RKO (cell line): ENCODE measurements around the gene ILK.

Source experiments
- DNase-seq: peaks from one replicate; pipeline ENCODE4 v3.0.0-alpha.2; 2016; ENCODE audit warnings: low spot score

The ILK gene

DNA sequence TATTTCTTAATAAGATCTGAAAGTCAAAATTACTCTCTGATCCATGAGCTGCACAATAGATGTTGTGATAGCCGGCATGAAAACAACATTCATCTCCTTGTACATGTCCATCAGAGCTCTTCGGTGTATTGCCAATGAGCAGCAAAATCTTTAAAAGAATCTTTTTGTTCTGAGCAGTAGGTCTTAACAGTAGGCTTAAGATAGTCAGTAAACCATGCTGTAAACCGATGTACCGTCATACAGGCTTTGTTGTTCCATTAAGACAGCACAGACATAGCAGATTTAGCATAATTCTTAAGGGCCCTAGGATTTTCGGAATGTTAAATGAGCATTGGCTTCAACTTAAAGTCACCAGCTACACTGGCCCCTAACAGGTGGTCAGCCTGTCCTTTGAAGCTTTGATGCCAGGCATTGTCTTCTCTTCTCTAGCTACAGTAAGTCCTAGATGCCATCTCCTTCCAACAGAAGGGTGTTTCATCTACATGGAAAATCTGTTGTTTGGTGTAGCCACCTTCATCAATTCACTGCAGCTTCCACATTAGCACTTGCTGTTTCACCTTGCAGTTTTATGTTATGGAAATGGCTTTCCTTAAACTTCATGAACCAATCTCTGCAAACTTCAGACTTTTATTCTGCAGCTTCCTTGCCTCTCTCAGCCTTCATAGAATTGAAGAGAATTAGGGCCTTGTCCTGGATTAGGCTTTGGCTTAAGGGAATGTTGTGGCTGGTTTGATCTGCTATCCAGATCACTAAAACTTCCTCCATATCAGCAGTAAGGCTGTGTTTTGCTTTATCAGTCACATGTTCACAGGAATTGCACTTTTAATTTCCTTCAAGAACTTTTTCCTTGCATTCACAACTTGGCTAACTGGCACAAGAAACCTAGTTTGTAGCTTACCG, 28.5 kb upstream of the ILK start:
- DNase-seq = no peak

DNA sequence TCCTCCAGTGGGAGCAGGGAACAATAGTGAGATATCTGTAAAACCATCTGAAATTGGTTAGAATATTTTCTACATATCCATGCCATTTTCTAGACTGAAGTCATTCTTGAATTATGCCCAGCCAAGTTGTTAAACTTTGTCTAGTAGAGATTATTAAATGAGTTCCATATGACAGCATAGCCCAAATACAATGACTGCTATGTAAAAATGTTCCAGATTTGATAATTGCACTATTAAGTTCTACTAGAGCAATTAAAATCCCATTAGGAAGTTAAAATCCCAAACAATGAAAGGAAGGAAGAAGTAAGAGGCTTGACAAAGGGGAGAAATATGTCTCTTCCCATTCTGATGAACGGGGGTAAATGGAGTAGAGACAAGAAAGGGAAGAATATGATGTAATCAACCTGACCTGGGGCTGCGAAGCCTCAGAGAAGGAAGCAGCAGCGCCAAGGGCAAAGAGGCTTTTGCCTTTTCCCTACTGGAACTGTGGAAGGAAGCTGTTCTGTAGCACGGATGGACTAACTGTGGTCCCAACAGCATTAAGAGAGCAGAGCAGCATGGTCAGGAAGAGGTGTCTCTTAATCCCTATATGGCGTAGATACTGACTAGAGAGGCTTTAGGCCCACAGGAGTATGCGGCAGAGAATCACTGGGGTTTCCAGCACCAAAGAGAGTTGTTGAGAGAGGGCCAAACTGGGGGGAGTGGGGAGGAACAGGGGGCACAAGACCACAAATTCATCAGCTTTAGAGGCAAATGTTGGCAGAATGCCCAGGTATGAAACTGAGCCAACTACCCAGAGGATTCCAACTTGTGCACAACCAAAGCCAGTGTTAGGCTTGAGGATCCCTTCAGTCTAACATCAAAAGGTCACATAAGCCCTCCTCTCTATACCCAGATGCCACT, 26.9 kb upstream of the ILK start:
- no peak for DNase-seq

DNA sequence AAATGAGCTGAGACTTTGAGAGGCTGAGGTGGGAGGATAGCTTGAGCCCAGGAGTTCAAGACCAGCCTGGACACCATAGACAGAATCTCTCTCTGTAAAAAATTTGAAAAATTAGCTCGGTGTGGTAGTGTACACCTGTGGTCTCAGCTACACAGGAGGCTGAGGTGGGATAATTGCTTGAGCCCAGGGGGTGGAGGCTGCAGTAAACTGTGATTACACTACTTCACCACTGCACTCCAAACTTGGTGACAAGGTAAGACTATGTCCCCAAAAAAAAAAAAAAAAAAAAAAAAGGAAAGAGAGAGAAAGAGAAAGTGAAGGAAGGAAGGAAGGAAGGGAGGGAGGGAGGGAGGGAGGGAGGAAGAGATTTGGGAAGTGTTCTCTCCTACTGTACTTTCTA, 25.4 kb upstream of the ILK start:
- DNase-seq = no peak

DNA sequence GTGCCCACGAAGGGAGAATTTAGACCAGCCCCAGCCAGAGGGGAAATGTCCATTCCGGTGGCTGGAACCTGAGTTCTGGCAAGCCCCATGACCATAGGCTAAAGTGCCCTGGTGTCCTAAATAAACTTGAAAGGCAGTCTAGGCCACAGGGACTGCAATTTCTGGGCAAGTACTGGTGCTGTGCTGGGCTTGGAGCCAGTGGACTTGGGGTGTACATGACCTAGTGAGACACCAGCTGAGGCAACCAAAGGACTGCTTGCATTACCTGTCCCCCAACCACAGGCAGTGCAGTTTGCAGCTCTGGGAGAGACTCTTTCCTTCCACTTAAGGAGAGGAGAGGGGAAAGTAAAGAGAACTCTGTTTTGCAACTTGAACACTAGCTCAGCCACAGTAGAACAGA, 23.9 kb upstream of the ILK start:
- DNase-seq = no peak

DNA sequence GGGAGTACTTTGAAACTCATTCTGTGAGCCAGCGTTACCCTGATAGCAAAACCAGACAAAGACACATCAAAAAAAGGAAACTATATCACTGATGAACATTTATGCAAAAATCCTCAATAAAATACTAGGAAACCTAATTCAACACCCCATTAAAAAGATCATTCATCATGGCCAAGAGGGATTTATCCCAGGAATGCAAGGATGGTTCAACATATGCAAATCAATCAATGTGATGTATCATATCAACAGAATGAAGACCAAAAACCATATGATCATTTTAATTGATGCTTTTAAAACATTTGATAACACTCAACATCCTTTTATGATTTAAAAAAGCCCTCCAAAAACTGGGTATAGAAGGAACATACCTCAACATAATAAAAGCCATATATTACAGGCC, 20.0 kb upstream of the ILK start:
- no peak for DNase-seq

DNA sequence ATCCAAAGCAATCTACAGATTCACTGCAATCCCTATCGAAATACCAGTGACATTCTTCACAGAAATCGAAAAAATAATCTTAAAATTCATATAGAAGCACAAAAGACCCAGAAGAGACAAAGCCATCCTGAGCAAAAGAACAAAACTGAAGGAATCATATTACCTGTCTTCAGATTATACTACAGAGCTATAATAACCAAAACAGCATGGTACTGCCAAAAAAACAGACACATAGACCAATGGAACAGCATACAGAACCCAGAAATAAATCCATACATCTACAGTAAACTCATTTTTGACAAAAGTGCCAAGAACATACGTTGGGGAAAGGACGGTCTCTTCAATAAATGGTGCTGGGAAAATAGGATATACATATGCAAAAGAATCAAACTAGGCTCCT, 19.0 kb upstream of the ILK start:
- no peak for DNase-seq

DNA sequence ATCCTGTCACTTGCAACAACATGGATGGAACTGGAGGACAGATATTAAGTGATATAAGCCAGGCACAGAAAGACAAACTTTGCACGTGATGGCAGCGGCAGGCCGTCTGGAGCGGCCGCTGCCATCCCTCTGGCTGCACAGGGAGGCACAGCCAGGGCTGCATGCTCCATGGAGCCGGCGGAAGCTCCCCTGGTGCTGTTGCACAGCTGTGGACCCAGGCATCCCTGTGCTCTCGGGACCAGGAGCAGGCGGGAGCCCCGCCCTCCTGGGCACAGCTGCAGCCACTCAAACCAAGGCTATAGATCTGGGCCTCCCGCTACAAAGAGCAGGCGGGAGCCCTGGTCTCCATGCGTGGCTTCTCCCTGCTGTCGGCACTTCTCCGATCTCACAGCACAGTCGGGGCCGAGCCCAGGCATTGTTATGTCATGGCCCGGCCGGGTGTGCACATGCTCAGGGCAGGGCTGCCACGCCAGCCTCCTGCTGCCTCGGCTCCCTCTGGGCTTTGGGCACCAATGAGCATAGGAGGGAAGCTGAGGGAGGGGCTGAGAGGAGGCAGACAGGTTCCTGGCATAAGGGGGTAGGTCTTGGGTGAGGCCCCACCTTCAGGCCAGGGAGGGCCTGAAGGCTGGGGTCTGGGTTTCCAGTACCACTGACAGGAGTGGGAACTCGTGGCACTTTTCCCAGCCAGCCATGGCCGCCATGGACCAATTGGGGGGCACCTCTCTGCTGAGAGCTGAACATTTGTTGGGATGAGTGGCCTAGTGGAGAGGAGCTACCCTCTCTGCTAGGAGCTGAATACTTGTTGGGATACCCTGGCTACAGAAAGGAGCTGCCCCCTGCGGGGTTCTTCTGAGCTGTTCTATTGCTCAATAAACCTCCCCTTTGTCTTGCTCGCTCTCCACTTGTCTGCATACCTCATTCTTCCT, 16.9 kb upstream of the ILK start:
- no peak for DNase-seq

DNA sequence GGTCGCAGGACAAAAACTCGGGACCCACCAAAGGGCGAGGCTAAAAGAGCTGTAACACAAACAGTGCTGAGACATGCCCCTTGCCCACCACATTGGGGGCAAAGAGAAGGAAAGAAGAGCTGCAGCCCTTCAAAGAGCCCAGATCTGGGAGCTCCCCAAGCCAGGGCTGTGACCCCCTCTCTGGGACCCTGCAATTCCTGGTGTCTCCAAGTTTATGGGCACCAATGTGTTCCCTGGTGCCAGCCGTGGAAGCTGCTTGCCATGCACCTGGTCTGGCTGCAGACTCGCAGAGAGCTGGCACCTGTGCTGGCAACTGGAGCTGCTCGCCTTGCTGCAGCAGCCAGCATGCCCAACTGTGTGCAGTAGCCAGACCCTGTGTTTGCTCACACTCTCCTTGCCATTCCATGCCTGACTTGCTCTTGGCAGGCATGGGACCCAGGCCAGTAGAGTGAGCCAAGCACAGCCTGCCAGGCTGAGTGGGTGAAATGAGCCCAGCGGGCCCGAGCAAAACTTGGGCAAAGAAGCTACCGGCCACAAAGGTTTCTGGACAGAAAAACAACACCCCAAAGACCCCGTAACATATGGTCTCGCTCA, 16.1 kb upstream of the ILK start:
- no peak for DNase-seq

DNA sequence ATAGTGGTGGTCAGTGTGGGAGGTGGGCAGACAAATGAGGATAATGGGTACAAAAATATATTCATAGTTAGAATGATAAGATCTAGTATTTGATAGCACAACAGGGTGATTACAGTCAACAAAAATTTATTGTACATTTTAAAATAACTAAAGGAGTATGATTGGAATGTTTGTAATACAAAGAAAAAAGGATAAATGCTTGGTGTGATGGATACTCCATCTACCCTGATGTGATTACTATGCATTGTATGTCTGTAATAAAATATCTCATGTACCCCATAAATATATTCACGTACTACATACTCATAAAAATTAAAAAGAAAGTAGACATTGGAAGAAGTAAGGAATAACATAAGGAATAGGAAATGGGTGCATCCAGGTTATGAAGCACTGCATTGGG, 15.6 kb upstream of the ILK start:
- no peak for DNase-seq

DNA sequence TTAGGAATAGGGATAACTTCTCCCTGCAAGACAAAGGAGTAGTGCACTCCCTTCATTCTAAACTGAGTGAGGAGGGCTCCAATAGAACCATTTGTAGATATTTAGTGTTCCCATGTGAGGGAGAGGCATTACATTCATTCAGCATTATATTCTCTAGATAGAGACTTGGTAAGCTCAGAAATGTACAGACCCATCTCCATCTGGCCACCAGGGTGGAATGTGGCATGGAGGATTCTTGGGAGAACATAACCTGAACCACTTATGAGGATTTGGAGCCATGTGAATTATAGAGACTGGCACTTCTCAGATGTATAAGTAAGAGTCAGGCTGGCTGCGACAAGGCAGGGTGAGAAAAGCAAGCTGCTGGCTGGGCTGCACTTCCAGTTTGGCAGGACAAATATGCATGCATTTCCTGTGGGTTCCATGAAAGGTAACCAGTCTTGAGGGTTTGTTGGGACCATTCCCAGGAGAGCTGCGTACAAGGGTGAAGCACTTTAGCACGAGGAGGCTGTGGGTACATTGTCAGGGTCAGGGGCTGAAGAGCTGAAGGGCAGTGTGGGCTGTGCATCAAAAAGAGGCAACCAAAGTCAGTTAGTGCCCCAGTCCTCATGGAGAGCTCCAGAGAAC, 9.3 kb upstream of the ILK start:
- no peak for DNase-seq

DNA sequence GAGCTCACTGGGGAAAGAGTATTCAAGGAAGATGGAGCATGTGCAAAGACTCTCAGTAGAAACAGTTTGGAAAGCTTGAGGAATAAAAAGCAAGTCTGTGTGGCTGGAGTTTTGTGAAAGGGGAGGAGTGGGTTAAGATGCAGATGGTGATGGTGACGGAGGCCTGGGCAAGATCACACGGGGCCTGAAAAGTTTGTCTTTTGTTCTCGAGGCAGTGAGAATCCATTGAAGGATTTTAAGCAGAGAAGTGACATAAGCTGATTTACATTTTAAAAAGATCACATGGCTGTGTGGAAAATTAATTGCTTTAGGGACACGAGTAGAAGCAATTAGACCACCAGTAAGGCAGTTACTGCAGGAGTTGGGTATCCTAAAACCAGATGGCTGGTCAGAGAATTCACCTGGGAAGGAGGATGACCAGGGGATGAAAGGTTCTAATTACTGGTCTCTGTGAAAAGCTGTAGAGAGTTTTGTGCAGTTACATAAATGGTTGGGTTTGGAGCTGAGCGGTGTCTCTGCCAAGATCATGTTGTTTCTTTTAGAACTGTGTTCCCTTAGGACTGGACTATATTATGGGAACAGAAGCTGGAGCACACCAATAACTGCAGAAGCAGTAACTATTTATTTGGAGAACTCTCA, 7.2 kb upstream of the ILK start:
- no peak for DNase-seq

DNA sequence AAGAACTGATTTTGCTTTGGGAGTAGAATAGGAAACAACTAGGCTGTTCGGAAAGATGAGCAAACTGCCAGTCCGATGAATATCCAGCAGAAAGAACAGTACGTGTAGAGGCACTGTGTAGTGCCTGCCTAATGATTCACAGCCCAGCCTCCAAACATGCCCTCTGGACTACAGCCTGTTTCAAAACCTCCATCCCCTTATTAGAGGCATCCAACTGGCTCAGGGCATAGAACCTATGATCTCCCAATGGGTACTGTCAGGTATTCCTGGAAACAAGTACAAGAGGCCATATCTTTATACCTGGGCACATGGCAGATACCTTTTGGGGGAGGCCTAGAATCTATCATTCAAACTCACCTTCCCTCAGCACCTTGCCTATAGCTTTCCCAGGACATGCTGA, 5.0 kb upstream of the ILK start:
- no peak for DNase-seq

DNA sequence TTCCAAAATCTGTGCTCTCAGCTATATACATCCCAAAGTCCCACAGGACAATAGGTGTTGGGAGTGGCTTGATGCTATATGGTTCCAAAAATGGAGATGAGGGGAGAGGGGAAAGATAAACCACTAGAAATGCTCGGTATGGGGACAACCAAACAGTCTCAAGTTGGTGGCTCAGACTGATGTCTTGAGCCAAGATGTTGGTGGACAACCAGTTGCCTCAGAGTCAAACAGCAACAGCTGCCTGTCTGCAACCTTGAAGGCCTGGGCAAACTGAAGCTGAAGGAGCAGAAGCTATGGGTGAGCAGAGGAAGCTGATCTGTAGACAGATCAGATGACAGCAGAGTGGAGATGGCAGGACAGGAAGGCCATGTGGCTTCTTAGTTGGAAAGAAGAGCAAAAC, 4.1 kb upstream of the ILK start:
- no peak for DNase-seq

DNA sequence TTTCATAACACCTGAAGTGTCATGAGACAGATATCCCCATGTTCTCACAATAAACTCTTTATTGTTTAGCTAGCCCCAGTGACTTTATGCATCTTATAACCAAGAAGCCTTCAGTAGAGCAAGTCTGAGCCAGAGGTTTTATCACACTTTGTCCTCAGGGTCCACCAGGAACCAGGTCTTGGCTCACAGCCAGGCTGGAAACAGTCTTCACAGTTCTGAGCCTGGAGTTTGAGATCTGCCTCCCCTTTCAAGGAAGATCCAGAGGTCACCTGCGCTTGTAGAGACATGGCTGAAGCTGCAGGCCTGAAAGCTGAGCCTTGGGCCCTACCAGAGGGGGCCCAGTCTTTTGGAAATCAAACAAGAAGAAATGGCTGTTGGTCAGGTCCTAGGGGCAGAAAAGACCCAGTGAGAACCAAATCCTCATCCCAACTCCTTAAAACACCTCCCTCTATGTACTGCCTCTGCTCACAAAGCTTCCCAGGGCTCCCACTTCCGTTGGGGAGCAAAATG, 3.6 kb upstream of the ILK start:
- no peak for DNase-seq

DNA sequence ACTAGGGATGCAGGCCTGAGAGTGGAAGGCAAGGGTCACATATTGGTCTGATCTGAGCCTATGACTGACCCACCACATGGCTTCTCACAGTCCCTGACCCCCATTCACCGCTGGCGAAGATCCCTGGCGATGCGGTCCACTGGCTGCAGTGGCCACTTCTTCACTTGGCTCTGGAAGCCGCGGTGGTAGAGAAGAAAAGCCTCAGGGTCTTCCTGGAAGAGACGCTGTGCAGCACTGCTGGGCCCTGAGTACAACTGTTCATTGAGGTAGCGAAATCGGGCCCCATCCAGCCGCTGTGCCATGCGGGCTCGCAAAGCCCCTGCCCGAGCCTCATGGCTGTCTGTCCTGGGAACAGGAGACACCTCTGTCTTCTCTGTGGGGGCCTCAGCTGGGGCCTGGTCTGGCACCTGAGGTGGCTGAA, 2.5 kb upstream of the ILK start:
- DNase-seq = no peak

DNA sequence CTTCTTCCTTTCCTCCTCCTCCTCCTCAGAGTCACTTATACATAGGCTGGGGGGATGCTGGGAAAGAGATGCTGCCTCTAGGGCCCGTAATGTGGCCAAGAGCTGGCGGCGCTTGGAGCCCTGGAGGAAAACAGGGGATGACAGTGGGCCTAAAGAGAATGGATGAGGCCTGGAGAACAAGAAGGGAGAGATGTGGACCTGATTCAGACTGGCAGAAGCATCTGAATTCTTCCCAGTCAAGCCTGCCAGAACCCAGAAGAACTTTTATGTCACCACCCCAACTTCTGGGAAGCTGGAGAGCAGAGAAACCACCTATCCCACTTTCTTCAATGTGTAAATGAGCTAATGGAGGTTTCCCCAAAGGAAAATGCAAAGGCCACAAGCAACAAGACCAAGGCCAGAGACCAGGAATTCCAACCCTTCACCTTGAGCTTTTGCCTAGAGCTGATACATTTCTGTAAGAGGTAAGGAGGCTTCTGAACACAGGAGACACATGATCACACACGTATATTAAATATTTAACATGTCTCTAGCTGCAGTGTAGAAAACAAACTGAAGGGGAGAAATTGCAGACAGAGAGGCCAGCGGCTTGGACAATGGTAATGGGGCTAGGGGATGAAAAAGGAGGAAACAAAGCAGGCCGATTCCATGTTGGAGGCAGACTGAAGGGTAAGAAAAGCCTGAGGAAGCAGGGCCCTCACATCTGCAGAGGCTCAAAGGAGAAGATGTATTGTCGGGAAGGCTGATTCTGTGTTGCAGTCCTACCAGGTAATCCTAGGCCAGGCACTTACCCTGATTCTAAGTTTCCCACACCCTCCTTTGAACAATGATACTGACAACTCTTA, 1.3 kb upstream of the ILK start:
- no peak for DNase-seq

DNA sequence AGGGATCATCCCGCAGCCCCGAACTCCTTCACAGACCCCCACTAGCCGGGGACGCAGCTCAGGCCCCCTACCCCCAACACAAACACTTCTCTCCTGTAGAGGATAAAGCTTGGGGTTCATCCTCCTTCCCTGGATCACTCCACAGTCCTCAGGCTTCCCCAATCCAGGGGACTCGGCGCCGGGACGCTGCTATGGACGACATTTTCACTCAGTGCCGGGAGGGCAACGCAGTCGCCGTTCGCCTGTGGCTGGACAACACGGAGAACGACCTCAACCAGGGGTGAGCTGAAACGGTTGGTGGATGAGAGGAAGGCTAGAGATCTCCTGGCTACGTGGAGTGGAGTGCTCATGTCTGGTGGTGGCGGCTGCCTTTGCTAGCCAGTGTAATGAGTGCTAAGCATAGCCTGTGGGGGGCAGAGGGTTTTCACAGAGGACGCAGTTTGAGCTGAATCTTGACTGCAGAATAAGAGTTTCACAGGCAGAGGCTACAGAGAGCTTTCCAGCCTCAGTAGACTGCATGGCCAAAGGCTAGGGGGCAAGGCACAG, 580 bp downstream of the ILK start:
- DNase-seq = peak; percentile 81

DNA sequence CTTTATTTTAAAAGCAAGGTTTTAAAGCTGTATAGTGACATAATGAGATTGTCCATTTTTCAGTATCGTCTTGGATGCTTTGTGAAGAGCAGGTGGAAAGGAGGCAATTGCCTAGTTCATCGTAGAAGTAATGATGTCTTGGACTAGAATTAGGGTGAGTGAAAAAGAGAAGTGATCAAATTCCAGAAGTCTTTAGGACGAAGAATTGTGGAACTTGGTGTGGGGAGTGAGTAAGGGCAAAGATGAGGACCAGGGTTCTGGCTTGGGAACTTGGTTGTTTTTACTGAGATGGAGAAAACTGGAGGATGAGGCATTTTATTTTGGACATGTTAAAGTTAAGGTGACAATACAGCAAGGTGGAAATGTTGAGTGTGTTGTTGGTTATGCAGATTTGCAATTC, 1.2 kb downstream of the ILK start:
- DNase-seq = peak; percentile 15

DNA sequence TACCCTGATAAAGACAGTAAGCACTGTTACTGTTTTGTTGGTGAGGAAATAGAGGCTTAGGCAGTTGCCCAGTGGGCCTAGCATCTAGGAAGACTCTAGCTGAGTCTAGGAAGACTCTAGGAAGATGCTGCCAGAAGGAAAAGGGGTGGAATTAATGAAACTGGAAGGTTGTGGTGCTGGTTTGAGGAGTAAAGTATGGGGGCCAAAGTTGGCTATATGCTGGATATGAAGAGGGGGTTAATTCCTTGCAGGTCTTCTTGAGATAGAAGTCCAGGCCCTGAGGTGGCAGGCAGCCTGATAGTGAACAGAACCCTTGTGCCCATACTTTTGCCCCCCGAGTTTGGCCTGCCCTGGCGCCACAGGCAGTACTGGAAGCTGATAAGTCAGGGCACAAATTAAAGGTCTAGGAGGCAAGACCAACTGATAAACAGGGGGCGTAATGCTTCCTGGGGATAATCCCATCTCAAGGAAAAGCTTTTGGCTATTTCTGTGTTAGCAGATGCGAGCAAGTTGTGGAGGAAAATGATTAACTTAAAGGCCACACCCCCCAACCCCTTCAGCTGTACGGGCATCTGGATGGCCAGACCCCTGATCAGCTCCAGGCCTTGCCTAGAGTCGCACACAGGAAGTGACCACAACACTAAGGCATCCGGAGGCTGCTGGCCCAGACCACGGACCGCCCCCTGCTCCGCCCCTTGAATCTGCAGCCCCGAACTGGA, 3.1 kb downstream of the ILK start:
- peak; percentile 96 for DNase-seq
